ENCODE results near the gene ELF4.

DNA sequence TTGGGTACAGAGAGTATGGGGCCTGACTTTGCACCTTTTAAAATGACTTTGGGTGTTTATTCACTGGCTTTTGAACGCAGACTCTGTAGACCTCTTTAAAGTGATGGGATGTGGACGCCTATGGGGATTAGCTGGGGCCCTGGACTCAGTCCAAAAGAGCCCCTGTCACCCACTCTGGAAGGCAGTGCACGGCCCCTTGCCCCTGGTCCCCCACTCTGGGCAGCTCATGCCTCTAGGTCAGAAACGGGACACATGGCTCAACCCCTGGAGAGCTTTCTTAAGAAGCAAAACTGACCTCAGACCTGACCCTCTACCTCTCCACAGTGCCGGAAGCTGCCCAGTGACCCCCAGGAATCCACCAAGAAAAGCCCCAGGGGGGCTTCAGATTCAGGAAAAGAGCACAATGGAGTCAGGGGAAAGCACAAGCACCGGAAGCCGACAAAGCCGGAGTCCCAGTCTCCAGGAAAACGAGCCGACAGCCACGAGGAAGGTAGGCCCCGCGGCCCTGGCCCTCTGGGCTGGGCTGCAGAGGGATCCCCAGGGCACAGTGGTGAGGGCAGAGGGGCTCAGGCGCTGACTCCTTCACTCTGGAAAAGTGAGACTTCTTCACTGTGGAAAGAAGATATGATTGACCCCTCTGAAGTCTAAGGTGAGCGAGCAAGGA, 89.5 kb downstream of the ELF4 start:
- TF ChIP-seq CTCF (IDR thresholded peaks at IDR 0.05) (no peak), POLR2A (IDR thresholded peaks at IDR 0.05) (no peak)

All from right lobe of liver (tissue), 4 donors.